GM23338 (cell line): ENCODE measurements around the gene ID2. TPM values are rescaled to one million over a fixed set of nuclear protein-coding genes. Genes with fewer than 3 reads are reported as not detected.

Experiments used
- CREB1 ChIP-seq: fragments of 250-450 bp; sonication (Bioruptor Pico); IDR thresholded peaks from 2 replicates; pipeline ENCODE4 v1.5.0; 2020; ENCODE audit warnings: low read depth, mild to moderate bottlenecking, moderate library complexity
- CTCF ChIP-seq, 2 experiments: fragments of 200-600 bp in 1 of 2; sonication (generic) in 1 of 2; conservative IDR thresholded peaks; 2 replicates each; pipeline versions ENCODE4 v1.5.1 to v1.6.1; 2016 to 2017; ENCODE audit warnings: antibody characterized with exemption in 2 of 2, low read depth in 2 of 2, mild to moderate bottlenecking in 2 of 2, moderate library complexity in 1 of 2
- ETS1 ChIP-seq: IDR thresholded peaks from 2 replicates; pipeline ENCODE4 v1.6.1; 2016; ENCODE audit warnings: antibody characterized with exemption
- EZH2 ChIP-seq: fragments of 200-600 bp; sonication (generic); IDR thresholded peaks from one replicate; pipeline ENCODE4 v1.8.0; 2017; ENCODE audit warnings: antibody characterized with exemption, mild to moderate bottlenecking, low read depth; ENCODE audit not compliant: unreplicated experiment
- EZH2phosphoT487 ChIP-seq: fragments of 200-600 bp; sonication (generic); IDR thresholded peaks from one replicate; pipeline ENCODE4 v1.8.1; 2018; ENCODE audit warnings: antibody characterized with exemption; ENCODE audit not compliant: unreplicated experiment
- JUNB ChIP-seq: IDR thresholded peaks from one replicate; pipeline ENCODE4 v1.6.1; 2016; ENCODE audit warnings: antibody characterized with exemption; ENCODE audit not compliant: unreplicated experiment
- NANOG ChIP-seq: IDR thresholded peaks from 2 replicates; pipeline ENCODE4 v1.6.1; 2016; ENCODE audit warnings: antibody characterized with exemption, borderline replicate concordance
- POLR2AphosphoS5 ChIP-seq: IDR thresholded peaks from 2 replicates; pipeline ENCODE4 v1.6.1; 2016; ENCODE audit warnings: antibody characterized with exemption, low read depth
- REST ChIP-seq: IDR thresholded peaks from one replicate; pipeline ENCODE4 v1.6.1; 2018; ENCODE audit warnings: antibody characterized with exemption; ENCODE audit not compliant: unreplicated experiment
- STAT1 ChIP-seq: IDR thresholded peaks from one replicate; pipeline ENCODE4 v1.6.1; 2016; ENCODE audit warnings: antibody characterized with exemption; ENCODE audit not compliant: unreplicated experiment
- ZNF462 ChIP-seq: fragments of 250-450 bp; sonication (Bioruptor Pico); IDR thresholded peaks from 2 replicates; pipeline ENCODE4 v1.5.0; 2020; ENCODE audit warnings: mild to moderate bottlenecking, moderate library complexity
- polyA plus RNA-seq: library from polyadenylated mRNA; unstranded; fragments of >200 nt; fragmentation: Nextera tagmentation; extraction: Ambion mirVana; gene quantifications from 2 replicates; pipeline ENCODE4 v1.2.1, GENCODE V29; 2016
- total RNA-seq: library from RNA; depleted of rRNA; stranded (reverse); fragments of >200 nt; shearing (Covaris generic); gene quantifications from 2 replicates; pipeline ENCODE4 v1.2.3, GENCODE V29; 2014

Gene ID2
- total and polyA plus RNA-seq, 2 experiments from 2014 or later, result 87.0 to 110 TPM

GRCh38 chr2:8633735-8634313 lies 48.0 kb upstream of the ID2 start (continued):
- TF ChIP-seq ZNF462 (CRISPR knock-in tag) (no peak), JUNB (no peak), CTCF (conservative IDR thresholded peaks at IDR 0.05; ENCODE audit: low read depth in 2 of 2) (no peak), CREB1 (CRISPR knock-in tag) (no peak), EZH2phosphoT487 (no peak), NANOG (no peak), ETS1 (no peak), STAT1 (no peak), EZH2 (no peak), REST (no peak), POLR2AphosphoS5 (no peak)
